HCT116 (cell line): ENCODE measurements around the gene CREB3. TPM values are rescaled to one million over a fixed set of nuclear protein-coding genes. Genes with fewer than 3 reads are reported as not detected.

Experiments used
- ATAC-seq: fragments of 200-7000 bp; cut with Tn5 transposase; 2 replicates; pipeline ENCODE4 v1.9.1; 2020; ENCODE audit warnings: mild to moderate bottlenecking, moderate library complexity
- BruUV-seq: library from RNA; stranded (reverse); fragments of 400-500 nt; replicated peaks from 2 replicates; lab custom pipeline; 2021; lab: Mats Ljungman, UMichigan
- CTCF ChIA-PET: fragments of 300-600 bp; sonication (Branson Sonifier 250); formaldehyde crosslinking; loops from one replicate; lab custom pipeline; 2021; ENCODE audit warnings: antibody characterized with exemption; lab: Charles Lee
- POLR2A ChIA-PET: fragments of 300-600, 350-600 bp; sonication (Branson Sonifier 250); formaldehyde crosslinking; loops from one replicate; lab custom pipeline; 2021; ENCODE audit warnings: antibody characterized with exemption; lab: Charles Lee
- RAD21 ChIA-PET, 2 experiments: fragments of 300-600 bp; sonication (Branson Sonifier 250); formaldehyde crosslinking; loops; one replicate each; lab custom pipeline; 2023; ENCODE audit warnings: low total read pairs in 2 of 2; ENCODE audit not compliant: uncharacterized antibody in 2 of 2, unreplicated experiment in 2 of 2, low non-redundant PET in 1 of 2; lab: Charles Lee
- DNase-seq: peaks from one replicate; pipeline ENCODE4 v3.0.0-alpha.2; 2010; ENCODE audit warnings: low read depth, low spot score
- H2AFZ ChIP-seq: fragments of 200-600 bp; shearing (Covaris generic), sonication (generic); 2 replicates; pipeline ENCODE4 v1.6.1; 2017; ENCODE audit warnings: low read depth, mixed run types, mixed read lengths, antibody characterized with exemption, low read length; ENCODE audit not compliant: poor library complexity, severe bottlenecking
- H3K27ac ChIP-seq: 2 replicates; pipeline ENCODE4 v1.5.1; 2012; ENCODE audit warnings: low read depth, low read length
- H3K27me3 ChIP-seq: fragments of 200-600 bp; sonication (generic); 2 replicates; pipeline ENCODE4 v1.6.1; 2016; ENCODE audit warnings: mixed run types, low read length, mixed read lengths; ENCODE audit not compliant: insufficient read depth
- H3K36me3 ChIP-seq, 2 experiments: fragments of 200-500 bp in 1 of 2; fragments of 200-600 bp in 1 of 2; sonication (Bioruptor generic) in 1 of 2; sonication (generic) in 1 of 2; 2 replicates each; pipeline versions ENCODE4 v1.5.1 to v1.6.1; 2014 to 2016; ENCODE audit warnings: low read length in 2 of 2, inconsistent platforms in 1 of 2, mixed read lengths in 1 of 2, mixed run types in 1 of 2; ENCODE audit not compliant: insufficient read depth in 2 of 2, control insufficient read depth in 1 of 2
- H3K4me1 ChIP-seq, 2 experiments: fragments of 200-600 bp in 1 of 2; sonication (generic) in 1 of 2; 2 replicates each; pipeline versions ENCODE4 v1.5.1 to v1.6.1; 2012 to 2017; ENCODE audit warnings: low read length in 2 of 2, inconsistent platforms in 1 of 2, mild to moderate bottlenecking in 1 of 2, mixed read lengths in 1 of 2, mixed run types in 1 of 2, moderate library complexity in 1 of 2; ENCODE audit not compliant: insufficient read depth in 2 of 2, control insufficient read depth in 1 of 2
- H3K4me2 ChIP-seq: fragments of 200-600 bp; sonication (generic); 2 replicates; pipeline ENCODE4 v1.6.1; 2017; ENCODE audit warnings: mixed run types, low read length, mixed read lengths
- H3K4me3 ChIP-seq, 2 experiments: fragments of 200-600 bp in 1 of 2; sonication (generic) in 1 of 2; replicated peaks in 1 of 2; 2 replicates each; pipeline ENCODE4 v1.5.1; 2011 to 2016; ENCODE audit warnings: low read length in 2 of 2, control low read depth in 1 of 2, low read depth in 1 of 2, mild to moderate bottlenecking in 1 of 2, mixed read lengths in 1 of 2, mixed run types in 1 of 2
- H3K79me2 ChIP-seq: fragments of 200-600 bp; sonication (generic); 2 replicates; pipeline ENCODE4 v1.6.1; 2017; ENCODE audit warnings: mild to moderate bottlenecking, mixed run types, low read length, moderate library complexity, mixed read lengths; ENCODE audit not compliant: insufficient read depth
- H3K9ac ChIP-seq: fragments of 200-600 bp; sonication (generic); 2 replicates; pipeline ENCODE4 v1.6.1; 2016; ENCODE audit warnings: low read length, mixed read lengths
- H3K9me2 ChIP-seq: fragments of 200-600 bp; sonication (generic), shearing (Covaris generic); 2 replicates; pipeline ENCODE4 v1.6.1; 2017; ENCODE audit warnings: mixed run types, mild to moderate bottlenecking, moderate library complexity; ENCODE audit not compliant: insufficient read depth
- H3K9me3 ChIP-seq, 2 experiments: fragments of 200-500 bp in 1 of 2; fragments of 200-600 bp in 1 of 2; sonication (Bioruptor generic) in 1 of 2; sonication (generic) in 1 of 2; 2 replicates each; pipeline ENCODE4 v1.6.1; 2014 to 2017; ENCODE audit warnings: low read length in 2 of 2, mixed read lengths in 2 of 2, inconsistent platforms in 1 of 2, low read depth in 1 of 2, mild to moderate bottlenecking in 1 of 2, mixed run types in 1 of 2, moderate library complexity in 1 of 2; ENCODE audit not compliant: control insufficient read depth in 1 of 2, insufficient read depth in 1 of 2
- H4K20me1 ChIP-seq: fragments of 200-600 bp; sonication (generic), shearing (Covaris generic); 2 replicates; pipeline ENCODE4 v1.6.1; 2017; ENCODE audit warnings: mixed run types, mild to moderate bottlenecking, moderate library complexity; ENCODE audit not compliant: insufficient read depth
- ATF3 ChIP-seq: IDR thresholded peaks from 2 replicates; pipeline ENCODE4 v1.6.1; 2012
- CBX3 ChIP-seq: IDR thresholded peaks from 2 replicates; pipeline ENCODE4 v1.6.1; 2012; ENCODE audit warnings: low read depth
- CTCF ChIP-seq, 3 experiments: fragments of 200-600 bp in 1 of 3; sonication (generic) in 1 of 3; IDR thresholded peaks in 2 of 3; conservative IDR thresholded peaks in 1 of 3; 2 replicates each; pipeline ENCODE4 v1.5.1; 2012 to 2017; ENCODE audit warnings: low read depth in 2 of 3, low read length in 2 of 3, antibody characterized with exemption in 1 of 3, borderline replicate concordance in 1 of 3, control low read depth in 1 of 3, mild to moderate bottlenecking in 1 of 3, mixed read lengths in 1 of 3, mixed run types in 1 of 3, moderate library complexity in 1 of 3; ENCODE audit not compliant: insufficient read depth in 1 of 3
- JUND ChIP-seq: IDR thresholded peaks from 2 replicates; pipeline ENCODE4 v1.6.1; 2012
- POLR2AphosphoS5 ChIP-seq: IDR thresholded peaks from 2 replicates; pipeline ENCODE4 v1.6.1; 2011; ENCODE audit warnings: mild to moderate bottlenecking, low read depth, low read length, moderate library complexity
- SRF ChIP-seq: IDR thresholded peaks from 2 replicates; pipeline ENCODE4 v1.6.1; 2012; ENCODE audit warnings: low read depth
- TCF7L2 ChIP-seq: IDR thresholded peaks from 2 replicates; pipeline ENCODE4 v1.7.0; 2011; ENCODE audit warnings: borderline replicate concordance, inconsistent platforms; ENCODE audit not compliant: insufficient read depth, insufficient read length; ENCODE audit errors: extremely low read depth
- ZFX ChIP-seq: fragments of 450-650 bp; IDR thresholded peaks from 2 replicates; pipeline ENCODE4 v1.6.1; 2017
- intact Hi-C: fragments of 100-400 bp; cut with micrococcal nuclease; formaldehyde crosslinking; loops from 2 replicates; pipeline ENCODE4 v1.10.0; 2022
- total RNA-seq: library from RNA; stranded (reverse); gene quantifications from one replicate; pipeline ENCODE4 v1.2.1, GENCODE V29; 2021; ENCODE audit not compliant: unreplicated experiment
- TF ChIP-seq, protein P1 (sequence below): IDR thresholded peaks from 2 replicates; pipeline ENCODE4 v1.6.1; 2012; ENCODE audit warnings: low read depth

Gene CREB3
- total RNA-seq, 1 experiment from 2014 or later: 22.3 TPM

GRCh38 chr9:35723908-35724307, 8.6 kb upstream of the CREB3 start:
- H3K4me1 ChIP-seq: no peaks in the 10 kb centered on the region
- ChIA-PET POLR2A (no interaction called here), RAD21 (no interaction called here), CTCF (no interaction called here)
- ATAC-seq (no peak), DNase-seq (no peak)
- no peaks in the 10 kb centered on the region for H3K9me2 ChIP-seq
- intact Hi-C loops: no loop called here
- BruUV-seq: no TSS peak
- no peaks in the 10 kb centered on the region for H4K20me1 ChIP-seq
- H3K27me3 ChIP-seq: no peaks in the 10 kb centered on the region
- no peaks in the 10 kb centered on the region for H3K9me3 ChIP-seq
- peaks cover 49 to 59% of the 10 kb centered on the region in 2 experiments for H3K36me3 ChIP-seq
- H3K4me2 ChIP-seq: no peak overlapping the region
- no peak overlapping the region for H3K27ac ChIP-seq
- H3K9ac ChIP-seq: no peak overlapping the region
- no peak overlapping the region for H3K4me3 ChIP-seq
- peaks cover 29% of the 10 kb centered on the region for H3K79me2 ChIP-seq
- no peak for TF ChIP-seq ATF3
- TF ChIP-seq JUND: no peak
- no peak for TF ChIP-seq CTCF (IDR thresholded peaks at IDR 0.05 in 2 of 3, conservative IDR thresholded peaks at IDR 0.05 in 1 of 3; ENCODE audit: borderline replicate concordance in 1 of 3, insufficient read depth in 1 of 3, low read depth in 2 of 3, low read length in 2 of 3)
- TF ChIP-seq TCF7L2: no peak
- no peak for TF ChIP-seq SRF
- TF ChIP-seq, protein P1, sequence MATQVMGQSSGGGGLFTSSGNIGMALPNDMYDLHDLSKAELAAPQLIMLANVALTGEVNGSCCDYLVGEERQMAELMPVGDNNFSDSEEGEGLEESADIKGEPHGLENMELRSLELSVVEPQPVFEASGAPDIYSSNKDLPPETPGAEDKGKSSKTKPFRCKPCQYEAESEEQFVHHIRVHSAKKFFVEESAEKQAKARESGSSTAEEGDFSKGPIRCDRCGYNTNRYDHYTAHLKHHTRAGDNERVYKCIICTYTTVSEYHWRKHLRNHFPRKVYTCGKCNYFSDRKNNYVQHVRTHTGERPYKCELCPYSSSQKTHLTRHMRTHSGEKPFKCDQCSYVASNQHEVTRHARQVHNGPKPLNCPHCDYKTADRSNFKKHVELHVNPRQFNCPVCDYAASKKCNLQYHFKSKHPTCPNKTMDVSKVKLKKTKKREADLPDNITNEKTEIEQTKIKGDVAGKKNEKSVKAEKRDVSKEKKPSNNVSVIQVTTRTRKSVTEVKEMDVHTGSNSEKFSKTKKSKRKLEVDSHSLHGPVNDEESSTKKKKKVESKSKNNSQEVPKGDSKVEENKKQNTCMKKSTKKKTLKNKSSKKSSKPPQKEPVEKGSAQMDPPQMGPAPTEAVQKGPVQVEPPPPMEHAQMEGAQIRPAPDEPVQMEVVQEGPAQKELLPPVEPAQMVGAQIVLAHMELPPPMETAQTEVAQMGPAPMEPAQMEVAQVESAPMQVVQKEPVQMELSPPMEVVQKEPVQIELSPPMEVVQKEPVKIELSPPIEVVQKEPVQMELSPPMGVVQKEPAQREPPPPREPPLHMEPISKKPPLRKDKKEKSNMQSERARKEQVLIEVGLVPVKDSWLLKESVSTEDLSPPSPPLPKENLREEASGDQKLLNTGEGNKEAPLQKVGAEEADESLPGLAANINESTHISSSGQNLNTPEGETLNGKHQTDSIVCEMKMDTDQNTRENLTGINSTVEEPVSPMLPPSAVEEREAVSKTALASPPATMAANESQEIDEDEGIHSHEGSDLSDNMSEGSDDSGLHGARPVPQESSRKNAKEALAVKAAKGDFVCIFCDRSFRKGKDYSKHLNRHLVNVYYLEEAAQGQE: no peak
- TF ChIP-seq ZFX: no peak
- no peak for TF ChIP-seq POLR2AphosphoS5
- no peak for TF ChIP-seq CBX3
- no peak overlapping the region for H2AFZ ChIP-seq
